Panc1 (cell line): ENCODE data around the gene CHST10. TPM values are rescaled to one million over a fixed set of nuclear protein-coding genes. Genes with fewer than 3 reads are reported as not detected.

Experiments used
- ATAC-seq: fragments of 200-7000 bp; cut with Tn5 transposase; 2 replicates; pipeline ENCODE4 v1.9.1; 2020; ENCODE audit warnings: mild to moderate bottlenecking, moderate library complexity
- BruUV-seq: library from RNA; stranded (reverse); fragments of 400-500 nt; replicated peaks from 2 replicates; lab custom pipeline; 2021; lab: Mats Ljungman, UMichigan
- CTCF ChIA-PET: fragments of 300-600 bp; sonication (Branson Sonifier 250); formaldehyde crosslinking; loops from one replicate; lab custom pipeline; 2022; ENCODE audit warnings: antibody characterized with exemption; lab: Charles Lee
- POLR2A ChIA-PET: fragments of 300-600 bp; sonication (Branson Sonifier 250); formaldehyde crosslinking; loops from one replicate; lab custom pipeline; 2022; ENCODE audit warnings: antibody characterized with exemption; lab: Charles Lee
- DNase-seq: peaks from one replicate; pipeline ENCODE4 v3.0.0-alpha.2; 2010; ENCODE audit warnings: low read depth, low spot score
- H3K27ac ChIP-seq: 2 replicates; pipeline ENCODE4 v1.5.1; 2011; ENCODE audit warnings: mild to moderate bottlenecking, low read length, inconsistent platforms
- H3K27me3 ChIP-seq: fragments of 200-500 bp; sonication (Bioruptor generic); 2 replicates; pipeline ENCODE4 v1.6.0; 2014; ENCODE audit warnings: low read length, inconsistent platforms; ENCODE audit not compliant: control insufficient read depth, insufficient read depth
- H3K36me3 ChIP-seq: fragments of 200-500 bp; sonication (Bioruptor generic); 2 replicates; pipeline ENCODE4 v1.5.1; 2014; ENCODE audit warnings: inconsistent platforms, mild to moderate bottlenecking, low read length, moderate library complexity; ENCODE audit not compliant: control insufficient read depth, insufficient read depth
- H3K4me1 ChIP-seq: 2 replicates; pipeline ENCODE4 v1.5.1; 2011; ENCODE audit warnings: inconsistent platforms, mild to moderate bottlenecking, low read length, moderate library complexity; ENCODE audit not compliant: control insufficient read depth, insufficient read depth
- H3K4me3 ChIP-seq, 2 experiments: 2 replicates each; pipeline ENCODE4 v1.5.1; 2011 to 2012; ENCODE audit warnings: low read depth in 2 of 2, low read length in 2 of 2, mild to moderate bottlenecking in 2 of 2, inconsistent platforms in 1 of 2, moderate library complexity in 1 of 2
- H3K9me3 ChIP-seq: fragments of 200-500 bp; sonication (Bioruptor generic); 2 replicates; pipeline ENCODE4 v1.5.1; 2014; ENCODE audit warnings: low read depth, mild to moderate bottlenecking, inconsistent platforms, low read length, moderate library complexity; ENCODE audit not compliant: control insufficient read depth, insufficient read depth
- POLR2AphosphoS5 ChIP-seq: IDR thresholded peaks from 2 replicates; pipeline ENCODE4 v1.6.1; 2012; ENCODE audit warnings: mild to moderate bottlenecking, low read depth, low read length, moderate library complexity
- SIN3A ChIP-seq: IDR thresholded peaks from 2 replicates; pipeline ENCODE4 v1.6.1; 2012; ENCODE audit warnings: low read depth, mild to moderate bottlenecking, low read length, moderate library complexity, borderline replicate concordance; ENCODE audit not compliant: insufficient read depth
- TCF7L2 ChIP-seq: IDR thresholded peaks from 2 replicates; pipeline ENCODE4 v1.6.1; 2011; ENCODE audit warnings: mild to moderate bottlenecking, low read depth, low read length, inconsistent platforms
- in situ Hi-C: cut with HindIII; loops from 2 replicates; pipeline ENCODE4 v1.10.0; 2016; ENCODE audit warnings: low sequenced_read_pairs, low pct_unique_long_range_greater_than_20kb
- intact Hi-C: fragments of 100-400 bp; cut with micrococcal nuclease; formaldehyde crosslinking; loops from one replicate; pipeline ENCODE4 v1.10.0; 2022; ENCODE audit not compliant: unreplicated experiment
- total RNA-seq: library from RNA; stranded (reverse); gene quantifications from one replicate; pipeline ENCODE4 v1.2.1, GENCODE V29; 2021; ENCODE audit not compliant: unreplicated experiment
- TF ChIP-seq, protein P1 (sequence below), 2 experiments: IDR thresholded peaks; 2 replicates each; pipeline ENCODE4 v1.6.1; 2011 to 2012; ENCODE audit warnings: low read depth in 2 of 2, control low read depth in 1 of 2, low read length in 1 of 2, mild to moderate bottlenecking in 1 of 2, moderate library complexity in 1 of 2; ENCODE audit not compliant: insufficient read depth in 1 of 2
- TF ChIP-seq, protein P2 (sequence below): fragments of 450-650 bp; IDR thresholded peaks from 2 replicates; pipeline ENCODE4 v1.5.1; 2017; ENCODE audit warnings: mild to moderate bottlenecking

Gene CHST10
- total RNA-seq, 1 experiment from 2014 or later = 22.0 TPM

DNA sequence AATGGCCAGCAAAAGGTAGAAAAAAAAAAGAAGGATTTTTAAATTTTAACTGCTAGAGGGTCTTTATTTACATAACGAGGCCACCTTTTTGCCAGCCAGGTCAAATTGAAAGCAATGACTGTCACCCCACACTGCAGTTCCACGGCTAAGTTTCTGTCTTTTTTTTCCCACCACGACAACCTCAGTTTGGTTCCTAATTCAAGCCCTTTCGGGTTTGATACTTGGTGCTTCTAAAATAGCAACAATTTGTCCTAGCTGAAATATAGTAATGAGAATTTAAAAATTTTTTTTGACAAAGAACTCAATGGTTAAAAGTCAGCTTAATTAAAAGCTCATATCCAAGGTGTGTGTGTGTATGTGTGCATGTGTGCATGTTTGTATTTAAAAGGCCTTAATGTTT, 36.4 kb upstream of the CHST10 start:
- no TSS peak for BruUV-seq
- no peak for TF ChIP-seq TCF7L2
- TF ChIP-seq, protein P1, sequence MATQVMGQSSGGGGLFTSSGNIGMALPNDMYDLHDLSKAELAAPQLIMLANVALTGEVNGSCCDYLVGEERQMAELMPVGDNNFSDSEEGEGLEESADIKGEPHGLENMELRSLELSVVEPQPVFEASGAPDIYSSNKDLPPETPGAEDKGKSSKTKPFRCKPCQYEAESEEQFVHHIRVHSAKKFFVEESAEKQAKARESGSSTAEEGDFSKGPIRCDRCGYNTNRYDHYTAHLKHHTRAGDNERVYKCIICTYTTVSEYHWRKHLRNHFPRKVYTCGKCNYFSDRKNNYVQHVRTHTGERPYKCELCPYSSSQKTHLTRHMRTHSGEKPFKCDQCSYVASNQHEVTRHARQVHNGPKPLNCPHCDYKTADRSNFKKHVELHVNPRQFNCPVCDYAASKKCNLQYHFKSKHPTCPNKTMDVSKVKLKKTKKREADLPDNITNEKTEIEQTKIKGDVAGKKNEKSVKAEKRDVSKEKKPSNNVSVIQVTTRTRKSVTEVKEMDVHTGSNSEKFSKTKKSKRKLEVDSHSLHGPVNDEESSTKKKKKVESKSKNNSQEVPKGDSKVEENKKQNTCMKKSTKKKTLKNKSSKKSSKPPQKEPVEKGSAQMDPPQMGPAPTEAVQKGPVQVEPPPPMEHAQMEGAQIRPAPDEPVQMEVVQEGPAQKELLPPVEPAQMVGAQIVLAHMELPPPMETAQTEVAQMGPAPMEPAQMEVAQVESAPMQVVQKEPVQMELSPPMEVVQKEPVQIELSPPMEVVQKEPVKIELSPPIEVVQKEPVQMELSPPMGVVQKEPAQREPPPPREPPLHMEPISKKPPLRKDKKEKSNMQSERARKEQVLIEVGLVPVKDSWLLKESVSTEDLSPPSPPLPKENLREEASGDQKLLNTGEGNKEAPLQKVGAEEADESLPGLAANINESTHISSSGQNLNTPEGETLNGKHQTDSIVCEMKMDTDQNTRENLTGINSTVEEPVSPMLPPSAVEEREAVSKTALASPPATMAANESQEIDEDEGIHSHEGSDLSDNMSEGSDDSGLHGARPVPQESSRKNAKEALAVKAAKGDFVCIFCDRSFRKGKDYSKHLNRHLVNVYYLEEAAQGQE (IDR thresholded peaks at IDR 0.05; ENCODE audit: insufficient read depth in 1 of 2, low read depth in 2 of 2, low read length in 1 of 2) = no peak
- TF ChIP-seq, protein P2, sequence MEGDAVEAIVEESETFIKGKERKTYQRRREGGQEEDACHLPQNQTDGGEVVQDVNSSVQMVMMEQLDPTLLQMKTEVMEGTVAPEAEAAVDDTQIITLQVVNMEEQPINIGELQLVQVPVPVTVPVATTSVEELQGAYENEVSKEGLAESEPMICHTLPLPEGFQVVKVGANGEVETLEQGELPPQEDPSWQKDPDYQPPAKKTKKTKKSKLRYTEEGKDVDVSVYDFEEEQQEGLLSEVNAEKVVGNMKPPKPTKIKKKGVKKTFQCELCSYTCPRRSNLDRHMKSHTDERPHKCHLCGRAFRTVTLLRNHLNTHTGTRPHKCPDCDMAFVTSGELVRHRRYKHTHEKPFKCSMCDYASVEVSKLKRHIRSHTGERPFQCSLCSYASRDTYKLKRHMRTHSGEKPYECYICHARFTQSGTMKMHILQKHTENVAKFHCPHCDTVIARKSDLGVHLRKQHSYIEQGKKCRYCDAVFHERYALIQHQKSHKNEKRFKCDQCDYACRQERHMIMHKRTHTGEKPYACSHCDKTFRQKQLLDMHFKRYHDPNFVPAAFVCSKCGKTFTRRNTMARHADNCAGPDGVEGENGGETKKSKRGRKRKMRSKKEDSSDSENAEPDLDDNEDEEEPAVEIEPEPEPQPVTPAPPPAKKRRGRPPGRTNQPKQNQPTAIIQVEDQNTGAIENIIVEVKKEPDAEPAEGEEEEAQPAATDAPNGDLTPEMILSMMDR = no peak
- no peak for TF ChIP-seq POLR2AphosphoS5
- TF ChIP-seq SIN3A = no peak
- 0 out of 2 replicates have a peak, but pooled peaks cover 4% of the 10 kb centered on the region for H3K27me3 ChIP-seq
- ChIA-PET CTCF (no interaction called here), POLR2A (no interaction called here)
- in situ Hi-C loops = no loop called here
- H3K9me3 ChIP-seq = peaks cover 17% of the 10 kb centered on the region; the same call in 1 of the 2 replicates
- no peaks in the 10 kb centered on the region for H3K36me3 ChIP-seq
- no peak overlapping the region for H3K4me3 ChIP-seq
- ATAC-seq (no peak), DNase-seq (no peak)
- no peaks in the 10 kb centered on the region for H3K4me1 ChIP-seq
- intact Hi-C loops = no loop called here
- no peak overlapping the region for H3K27ac ChIP-seq

DNA sequence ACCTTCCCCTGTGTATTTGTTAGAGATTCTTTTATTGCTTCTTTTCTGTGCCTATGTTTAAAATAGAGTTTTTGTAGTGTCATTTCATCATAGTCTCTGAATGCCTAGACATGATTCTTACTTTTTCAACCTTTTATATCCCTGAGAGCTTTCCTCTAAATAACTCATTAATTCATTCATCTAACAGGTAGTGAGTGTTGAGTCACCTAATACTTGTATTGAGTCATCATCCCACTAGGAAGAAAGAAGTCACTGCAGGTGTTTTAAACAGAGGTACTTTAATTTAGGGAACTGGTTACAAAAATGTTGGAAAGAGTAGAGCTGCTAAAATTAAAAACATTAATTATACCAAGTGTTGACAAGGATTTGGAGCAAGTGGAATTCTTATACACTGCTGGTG, 34.3 kb upstream of the CHST10 start:
- intact Hi-C loops (no loop called here), in situ Hi-C loops (no loop called here)
- Histone ChIP-seq H3K9me3 (peaks cover 10% of the 10 kb centered on the region; the same call in 1 of the 2 replicates), H3K36me3 (no peaks in the 10 kb centered on the region), H3K27ac (no peak overlapping the region), H3K4me1 (no peaks in the 10 kb centered on the region), H3K27me3 (0 out of 2 replicates have a peak, but pooled peaks cover 4% of the 10 kb centered on the region), H3K4me3 (no peak overlapping the region)
- ChIA-PET CTCF (no interaction called here), POLR2A (no interaction called here)
- ATAC-seq (no peak), DNase-seq (no peak)
- TF ChIP-seq, protein P2 = no peak
- TF ChIP-seq POLR2AphosphoS5 = no peak
- TF ChIP-seq, protein P1 (IDR thresholded peaks at IDR 0.05; ENCODE audit: insufficient read depth in 1 of 2, low read depth in 2 of 2, low read length in 1 of 2) = no peak
- TF ChIP-seq TCF7L2 = no peak
- no peak for TF ChIP-seq SIN3A
- BruUV-seq = no TSS peak
